Natural killer cell (primary cell): ENCODE results near the gene TEX11. TPM values are rescaled to one million over a fixed set of nuclear protein-coding genes. Genes with fewer than 3 reads are reported as not detected.
"Not testable (repeated sequence)": the region's sequence is repeated elsewhere in the genome, so short reads cannot be mapped to it uniquely, and the experiment has no call there.

Source experiments
- ATAC-seq, 3 donors: fragments of 150-1000 bp in 2 of 3; fragments of 200-7000 bp in 1 of 3; cut with Tn5 transposase; 1 replicate in 1 of 3; 2 replicates in 2 of 3; pipeline ENCODE4 v1.10.0; 2021; ENCODE audit warnings: mild to moderate bottlenecking in 2 of 3, moderate library complexity in 2 of 3
- DNase-seq, 2 donors: peaks; one replicate each; pipeline versions ENCODE4 v3.0.0 to v3.0.0-alpha.2; 2013 to 2021; ENCODE audit warnings: mixed read lengths in 1 of 2
- H3K27ac ChIP-seq: one replicate; pipeline ENCODE4 v1.5.1; 2013; ENCODE audit warnings: mild to moderate bottlenecking, low read length
- H3K27me3 ChIP-seq: one replicate; pipeline ENCODE4 v1.6.1; 2013; ENCODE audit warnings: low read length; ENCODE audit not compliant: control insufficient read depth, insufficient read depth
- H3K36me3 ChIP-seq: one replicate; pipeline ENCODE4 v1.6.1; 2013; ENCODE audit warnings: low read length; ENCODE audit not compliant: control insufficient read depth, insufficient read depth
- H3K4me1 ChIP-seq: one replicate; pipeline ENCODE4 v1.6.1; 2013; ENCODE audit warnings: low read length; ENCODE audit not compliant: control insufficient read depth, insufficient read depth
- H3K4me3 ChIP-seq: one replicate; pipeline ENCODE4 v1.5.1; 2013; ENCODE audit warnings: low read length
- H3K9me3 ChIP-seq: one replicate; pipeline ENCODE4 v1.6.1; 2013; ENCODE audit warnings: low read length; ENCODE audit not compliant: control insufficient read depth, insufficient read depth
- H3K27ac Mint-ChIP-seq, 2 donors: one replicate each; pipeline ENCODE4 v1.8.0; 2022; ENCODE audit warnings: mild to moderate bottlenecking in 2 of 2, mixed read lengths in 2 of 2, moderate library complexity in 1 of 2
- H3K27me3 Mint-ChIP-seq, 2 donors: one replicate each; pipeline ENCODE4 v1.8.0; 2022; ENCODE audit warnings: low read depth in 2 of 2, mixed read lengths in 2 of 2
- H3K36me3 Mint-ChIP-seq: one replicate; pipeline ENCODE4 v1.8.0; 2022; ENCODE audit warnings: mixed read lengths
- H3K4me1 Mint-ChIP-seq, 2 donors: one replicate each; pipeline ENCODE4 v1.8.0; 2022; ENCODE audit warnings: mixed read lengths in 2 of 2
- H3K4me3 Mint-ChIP-seq: one replicate; pipeline ENCODE4 v1.8.0; 2022; ENCODE audit warnings: mild to moderate bottlenecking, moderate library complexity, mixed read lengths
- H3K9me3 Mint-ChIP-seq, 2 donors: one replicate each; pipeline ENCODE4 v1.8.0; 2022; ENCODE audit warnings: mixed read lengths in 2 of 2
- WGBS: methylation state at CpG from one replicate; pipeline ENCODE4 v1.1.7; 2013; ENCODE audit warnings: missing lambda C conversion rate; ENCODE audit not compliant: insufficient coverage; 5-methylcytosine and 5-hydroxymethylcytosine counted together
- intact Hi-C: fragments of 100-400 bp; cut with micrococcal nuclease; formaldehyde crosslinking; loops from one replicate; pipeline ENCODE4 v1.14.2; 2022
- total RNA-seq, 4 donors: library from RNA; stranded (reverse); fragments of 120-200 nt in 1 of 4; gene quantifications; one replicate each; pipeline versions ENCODE4 v1.2.3 to v1.2.4, GENCODE V29; 2013 to 2022
- TF ChIP-seq, protein P1 (sequence below): fragments of 200-600 bp; IDR thresholded peaks from one replicate; pipeline ENCODE4 v1.8.0; 2022; ENCODE audit warnings: antibody characterized with exemption

TEX11 gene
- total RNA-seq, 3 donors from 2014 or later (not counting 1 experiment from before 2014, with no cell fraction given) = not detected

DNA sequence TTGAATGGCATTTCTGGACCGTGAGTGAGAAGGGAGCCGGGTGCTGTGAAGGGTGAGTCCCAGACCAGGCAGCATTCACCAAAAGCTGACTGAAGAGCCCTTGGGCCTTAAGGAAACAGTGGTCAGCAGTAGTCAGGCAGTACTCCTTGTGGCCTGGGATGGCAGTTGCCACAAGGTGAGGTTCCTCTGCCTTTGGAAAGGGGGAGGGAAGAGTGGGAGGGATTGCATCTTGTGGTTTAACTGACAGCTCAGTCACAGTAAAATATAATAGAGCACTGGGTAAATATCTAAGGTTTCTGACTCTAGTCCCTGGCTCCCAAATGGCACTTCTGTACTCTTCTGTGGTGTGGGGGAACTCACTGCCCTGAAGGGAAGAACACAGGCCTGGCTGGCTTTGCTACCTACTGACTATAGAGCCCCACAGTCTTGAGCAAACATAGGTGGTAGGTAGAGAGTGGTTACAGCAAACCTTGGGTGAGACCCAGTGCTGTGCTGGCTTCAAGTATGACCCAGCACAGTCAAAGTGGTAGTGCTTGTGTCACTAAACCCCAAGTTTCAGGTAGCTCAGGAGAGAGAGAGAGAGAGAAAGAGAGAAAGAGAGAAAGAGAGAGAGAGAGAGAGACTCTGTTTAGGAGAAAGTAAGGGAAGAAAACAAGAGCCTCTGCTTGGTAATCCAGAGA, 154.2 kb downstream of the TEX11 start:
- Mint-ChIP-seq H3K27ac (no peak overlapping the region), H3K4me3 (no peak overlapping the region), H3K27me3 (peaks cover 14 to 30% of the 10 kb centered on the region in 2 donors), H3K36me3 (no peaks in the 10 kb centered on the region), H3K9me3 (no peaks in the 10 kb centered on the region), H3K4me1 (no peaks in the 10 kb centered on the region)
- intact Hi-C loops = no loop called here
- ATAC-seq (no peak), DNase-seq (no peak)
- Histone ChIP-seq H3K9me3 (no peaks in the 10 kb centered on the region), H3K36me3 (no peaks in the 10 kb centered on the region), H3K4me1 (no peaks in the 10 kb centered on the region), H3K27me3 (no peaks in the 10 kb centered on the region), H3K27ac (no peak overlapping the region), H3K4me3 (no peak overlapping the region)
- WGBS = 92% methylated on average over 2 of the region's 2 CpGs
- TF ChIP-seq, protein P1, sequence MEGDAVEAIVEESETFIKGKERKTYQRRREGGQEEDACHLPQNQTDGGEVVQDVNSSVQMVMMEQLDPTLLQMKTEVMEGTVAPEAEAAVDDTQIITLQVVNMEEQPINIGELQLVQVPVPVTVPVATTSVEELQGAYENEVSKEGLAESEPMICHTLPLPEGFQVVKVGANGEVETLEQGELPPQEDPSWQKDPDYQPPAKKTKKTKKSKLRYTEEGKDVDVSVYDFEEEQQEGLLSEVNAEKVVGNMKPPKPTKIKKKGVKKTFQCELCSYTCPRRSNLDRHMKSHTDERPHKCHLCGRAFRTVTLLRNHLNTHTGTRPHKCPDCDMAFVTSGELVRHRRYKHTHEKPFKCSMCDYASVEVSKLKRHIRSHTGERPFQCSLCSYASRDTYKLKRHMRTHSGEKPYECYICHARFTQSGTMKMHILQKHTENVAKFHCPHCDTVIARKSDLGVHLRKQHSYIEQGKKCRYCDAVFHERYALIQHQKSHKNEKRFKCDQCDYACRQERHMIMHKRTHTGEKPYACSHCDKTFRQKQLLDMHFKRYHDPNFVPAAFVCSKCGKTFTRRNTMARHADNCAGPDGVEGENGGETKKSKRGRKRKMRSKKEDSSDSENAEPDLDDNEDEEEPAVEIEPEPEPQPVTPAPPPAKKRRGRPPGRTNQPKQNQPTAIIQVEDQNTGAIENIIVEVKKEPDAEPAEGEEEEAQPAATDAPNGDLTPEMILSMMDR = no peak

DNA sequence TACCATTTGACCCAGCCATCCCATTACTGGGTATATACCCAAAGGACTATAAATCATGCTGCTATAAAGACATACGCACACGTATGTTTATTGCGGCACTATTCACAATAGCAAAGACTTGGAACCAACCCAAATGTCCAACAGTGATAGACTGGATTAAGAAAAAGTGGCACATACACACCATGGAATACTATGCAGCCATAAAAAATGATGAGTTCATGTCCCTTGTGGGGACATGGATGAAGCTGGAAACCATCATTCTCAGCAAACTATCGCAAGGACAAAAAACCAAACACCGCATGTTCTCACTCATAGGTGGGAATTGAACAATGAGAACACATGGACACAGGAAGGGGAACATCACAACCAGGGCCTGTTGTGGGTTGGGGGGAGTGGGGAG, 174.7 kb downstream of the TEX11 start:
- H3K27me3 Mint-ChIP-seq = peaks cover 14 to 47% of the 10 kb centered on the region in 2 donors
- DNase-seq, H3K36me3 Mint-ChIP-seq, H3K9me3 ChIP-seq, H3K9me3 Mint-ChIP-seq, H3K27ac ChIP-seq, ATAC-seq, H3K36me3 ChIP-seq, intact Hi-C loops, H3K4me3 ChIP-seq, H3K27ac Mint-ChIP-seq, H3K4me3 Mint-ChIP-seq, H3K4me1 ChIP-seq, H3K27me3 ChIP-seq, H3K4me1 Mint-ChIP-seq: not testable (repeated sequence)
- WGBS = no CpG with 5 or more reads among the region's 5 CpGs

DNA sequence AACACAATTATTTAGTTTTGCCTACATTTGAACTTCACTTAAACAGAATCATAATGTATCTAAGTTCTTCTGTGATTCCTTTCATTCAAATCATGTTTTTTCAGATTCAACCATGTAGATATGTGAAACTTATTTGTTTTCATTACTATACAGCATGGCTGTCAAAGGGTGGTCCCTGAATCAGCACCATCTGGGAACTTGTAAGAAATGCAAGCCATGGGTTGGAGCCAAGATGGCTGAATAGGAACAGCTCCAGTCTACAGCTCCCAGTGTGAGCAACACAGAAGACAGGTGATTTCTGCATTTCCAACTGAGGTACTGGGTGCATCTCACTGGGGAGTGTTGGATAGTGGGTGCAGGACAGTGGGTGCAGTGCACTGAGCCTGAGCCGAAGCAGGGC, 180.6 kb downstream of the TEX11 start:
- 71% methylated on average over 1 of the region's 1 CpG for WGBS
- intact Hi-C loops, H3K27me3 ChIP-seq, H3K36me3 Mint-ChIP-seq, H3K4me3 ChIP-seq, H3K27ac ChIP-seq, ATAC-seq, DNase-seq, H3K4me3 Mint-ChIP-seq, H3K4me1 Mint-ChIP-seq, H3K9me3 Mint-ChIP-seq, H3K27ac Mint-ChIP-seq, H3K9me3 ChIP-seq, H3K4me1 ChIP-seq, H3K36me3 ChIP-seq: not testable (repeated sequence)
- H3K27me3 Mint-ChIP-seq = peaks cover 10 to 34% of the 10 kb centered on the region in 2 donors

DNA sequence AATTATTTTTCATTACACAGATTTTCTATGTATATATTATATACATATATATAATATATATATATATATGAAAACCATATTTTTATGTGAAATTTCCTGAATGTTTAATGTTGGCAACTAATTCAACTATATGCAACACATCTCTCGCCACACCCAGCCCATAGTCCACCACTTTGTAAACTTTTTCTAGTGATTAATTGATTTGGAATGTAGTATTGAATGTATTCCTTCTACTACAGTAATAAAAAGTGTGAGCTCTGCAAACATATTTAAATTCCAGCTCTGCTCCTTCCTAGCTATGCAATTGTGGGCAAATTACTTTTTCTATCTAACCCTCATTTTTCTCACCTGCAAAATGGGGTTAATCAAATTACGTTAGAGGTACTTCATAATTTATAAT, 187.8 kb downstream of the TEX11 start:
- WGBS = no CpG with 5 or more reads among the region's 2 CpGs
- Mint-ChIP-seq H3K36me3 (no peaks in the 10 kb centered on the region), H3K4me1 (no peaks in the 10 kb centered on the region), H3K4me3 (no peak overlapping the region), H3K27me3 (peaks cover 0 to 16% of the 10 kb centered on the region in 2 donors), H3K9me3 (no peaks in the 10 kb centered on the region), H3K27ac (no peak overlapping the region)
- TF ChIP-seq, protein P1 = no peak
- H3K27ac ChIP-seq = no peak overlapping the region
- H3K4me1 ChIP-seq = no peaks in the 10 kb centered on the region
- H3K36me3 ChIP-seq = no peaks in the 10 kb centered on the region
- no peak overlapping the region for H3K4me3 ChIP-seq
- intact Hi-C loops = no loop called here
- no peaks in the 10 kb centered on the region for H3K9me3 ChIP-seq
- ATAC-seq (no peak), DNase-seq (no peak)
- no peaks in the 10 kb centered on the region for H3K27me3 ChIP-seq

DNA sequence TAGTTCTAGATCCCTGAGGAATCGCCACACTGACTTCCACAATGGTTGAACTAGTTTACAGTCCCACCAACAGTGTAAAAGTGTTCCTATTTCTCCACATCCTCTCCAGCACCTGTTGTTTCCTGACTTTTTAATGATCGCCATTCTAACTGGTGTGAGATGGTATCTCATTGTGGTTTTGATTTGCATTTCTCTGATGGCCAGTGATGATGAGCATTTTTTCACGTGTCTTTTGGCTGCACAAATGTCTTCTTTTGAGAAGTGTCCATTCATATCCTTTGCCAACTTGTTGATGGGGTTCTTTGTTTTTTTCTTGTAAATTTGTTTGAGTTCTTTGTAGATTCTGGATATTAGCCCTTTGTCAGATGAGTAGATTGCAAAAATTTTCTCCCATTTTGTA, 197.2 kb downstream of the TEX11 start:
- DNase-seq, H3K4me3 ChIP-seq, H3K36me3 Mint-ChIP-seq, H3K9me3 ChIP-seq, H3K9me3 Mint-ChIP-seq, H3K4me3 Mint-ChIP-seq, H3K27ac ChIP-seq, ATAC-seq, H3K27me3 Mint-ChIP-seq, intact Hi-C loops, H3K36me3 ChIP-seq, H3K27me3 ChIP-seq, H3K4me1 ChIP-seq, H3K27ac Mint-ChIP-seq, H3K4me1 Mint-ChIP-seq: not testable (repeated sequence)
- no CpG with 5 or more reads among the region's 3 CpGs for WGBS
